ENCODE measurements around the gene ENPP1.

GRCh38 chr6:131762984-131763383 lies 44.8 kb upstream of the ENPP1 start:
- TF ChIP-seq POLR2A (IDR thresholded peaks at IDR 0.05): no peak
- TF ChIP-seq, protein P1, sequence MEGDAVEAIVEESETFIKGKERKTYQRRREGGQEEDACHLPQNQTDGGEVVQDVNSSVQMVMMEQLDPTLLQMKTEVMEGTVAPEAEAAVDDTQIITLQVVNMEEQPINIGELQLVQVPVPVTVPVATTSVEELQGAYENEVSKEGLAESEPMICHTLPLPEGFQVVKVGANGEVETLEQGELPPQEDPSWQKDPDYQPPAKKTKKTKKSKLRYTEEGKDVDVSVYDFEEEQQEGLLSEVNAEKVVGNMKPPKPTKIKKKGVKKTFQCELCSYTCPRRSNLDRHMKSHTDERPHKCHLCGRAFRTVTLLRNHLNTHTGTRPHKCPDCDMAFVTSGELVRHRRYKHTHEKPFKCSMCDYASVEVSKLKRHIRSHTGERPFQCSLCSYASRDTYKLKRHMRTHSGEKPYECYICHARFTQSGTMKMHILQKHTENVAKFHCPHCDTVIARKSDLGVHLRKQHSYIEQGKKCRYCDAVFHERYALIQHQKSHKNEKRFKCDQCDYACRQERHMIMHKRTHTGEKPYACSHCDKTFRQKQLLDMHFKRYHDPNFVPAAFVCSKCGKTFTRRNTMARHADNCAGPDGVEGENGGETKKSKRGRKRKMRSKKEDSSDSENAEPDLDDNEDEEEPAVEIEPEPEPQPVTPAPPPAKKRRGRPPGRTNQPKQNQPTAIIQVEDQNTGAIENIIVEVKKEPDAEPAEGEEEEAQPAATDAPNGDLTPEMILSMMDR (IDR thresholded peaks at IDR 0.05): no peak
